HG02798 (cell line): ENCODE data around the gene HSD3B7.
A peak's percentile ranks its signal among the peaks of the same experiment; 100 is the strongest.

Source experiments
- ATAC-seq: cut with Tn5 transposase; IDR thresholded peaks from one replicate; pipeline ENCODE4 v1.9.1; 2021; ENCODE audit warnings: mild to moderate bottlenecking; ENCODE audit not compliant: unreplicated experiment, poor library complexity

The HSD3B7 gene

GRCh38 chr16:30956601-30957455, 28.2 kb upstream of the HSD3B7 start:
- ATAC-seq, result peak; percentile 49

GRCh38 chr16:30957456-30958174, 27.4 kb upstream of the HSD3B7 start, which contains the start of gene SETD1A:
Gene SETD1A, plus strand, starts transcription at chr16:30957754. Its CDS starts 978 bp downstream, at chr16:30958732.
- ATAC-seq, result peak; percentile 78

GRCh38 chr16:30958175-30959079, 26.6 kb upstream of the HSD3B7 start:
- peak; percentile 25 for ATAC-seq

GRCh38 chr16:30961384-30961783, 23.6 kb upstream of the HSD3B7 start:
- ATAC-seq, result no peak

GRCh38 chr16:30963925-30964511, 21.0 kb upstream of the HSD3B7 start:
- no peak for ATAC-seq

- ATAC-seq, result no peak
Measured at GRCh38 chr16:30964574-30965226, 20.3 kb upstream of the HSD3B7 start.

GRCh38 chr16:30965436-30965835, 19.6 kb upstream of the HSD3B7 start:
- no peak for ATAC-seq

GRCh38 chr16:30966033-30966619, 18.9 kb upstream of the HSD3B7 start:
- ATAC-seq, result no peak

GRCh38 chr16:30967795-30968194, 17.2 kb upstream of the HSD3B7 start:
- no peak for ATAC-seq

- ATAC-seq, result no peak
Measured at GRCh38 chr16:30969246-30969842, 15.7 kb upstream of the HSD3B7 start.

GRCh38 chr16:30971298-30971697, 13.7 kb upstream of the HSD3B7 start:
- ATAC-seq, result no peak

- no peak for ATAC-seq
Measured at GRCh38 chr16:30972872-30973271, 12.1 kb upstream of the HSD3B7 start.

GRCh38 chr16:30974348-30974747, 10.7 kb upstream of the HSD3B7 start:
- ATAC-seq, result no peak

- no peak for ATAC-seq
Measured at GRCh38 chr16:30976486-30976885, 8.5 kb upstream of the HSD3B7 start.

- ATAC-seq, result no peak
Measured at GRCh38 chr16:30977502-30977901, 7.5 kb upstream of the HSD3B7 start.

- no peak for ATAC-seq
Measured at GRCh38 chr16:30979170-30980022, 5.6 kb upstream of the HSD3B7 start.

- ATAC-seq, result no peak
Measured at GRCh38 chr16:30980023-30980371, 5.0 kb upstream of the HSD3B7 start.

GRCh38 chr16:30980434-30980833, 4.6 kb upstream of the HSD3B7 start:
- ATAC-seq, result no peak
